Gastroesophageal sphincter (tissue), 4 donors: ENCODE data around the gene RAX. TPM values are rescaled to one million over a fixed set of nuclear protein-coding genes. Genes with fewer than 3 reads are reported as not detected.

ENCODE experiments used
- ATAC-seq: fragments of 150-250 bp; one replicate; pipeline ENCODE4 v1.9.1; 2016; ENCODE audit warnings: mild to moderate bottlenecking, moderate library complexity
- H3K27ac ChIP-seq, 4 donors: fragments of 200-600 bp; sonication (generic) in 3 of 4; 1 replicate in 3 of 4; 2 replicates in 1 of 4; pipeline ENCODE4 v1.5.1; 2016 to 2019
- H3K27me3 ChIP-seq: fragments of 200-600 bp; sonication (generic); one replicate; pipeline ENCODE4 v1.5.1; 2019
- H3K36me3 ChIP-seq, 2 donors: fragments of 200-600 bp; sonication (generic); one replicate each; pipeline ENCODE4 v1.5.1; 2019; ENCODE audit warnings: control low read depth in 1 of 2
- H3K4me1 ChIP-seq, 3 donors: fragments of 200-600 bp; sonication (generic); 1 replicate in 2 of 3; 2 replicates in 1 of 3; pipeline ENCODE4 v1.5.1; 2016 to 2019; ENCODE audit warnings: control low read depth in 2 of 3
- H3K4me3 ChIP-seq, 2 donors: fragments of 200-600 bp; sonication (generic); one replicate each; pipeline ENCODE4 v1.5.1; 2019; ENCODE audit warnings: mild to moderate bottlenecking in 1 of 2, moderate library complexity in 1 of 2
- H3K9me3 ChIP-seq, 3 donors: fragments of 200-600 bp; sonication (generic); one replicate each; pipeline ENCODE4 v1.5.1; 2017 to 2019; ENCODE audit warnings: control low read depth in 2 of 3
- CTCF ChIP-seq, 4 experiments: fragments of 200-600 bp in 2 of 4; fragments of 450-650 bp in 2 of 4; sonication (generic) in 1 of 4; IDR thresholded peaks; one replicate each; pipeline ENCODE4 v1.5.1; 2017 to 2019; ENCODE audit warnings: antibody characterized with exemption in 4 of 4, mild to moderate bottlenecking in 2 of 4, moderate library complexity in 2 of 4
- EP300 ChIP-seq: sonication (generic); formaldehyde crosslinking; IDR thresholded peaks from one replicate; pipeline ENCODE4 v1.6.1; 2017; ENCODE audit warnings: antibody characterized with exemption, mild to moderate bottlenecking
- POLR2A ChIP-seq, 2 donors: fragments of 450-650 bp; IDR thresholded peaks; one replicate each; pipeline ENCODE4 v1.6.1; 2017; ENCODE audit warnings: antibody characterized with exemption in 2 of 2, mild to moderate bottlenecking in 2 of 2, moderate library complexity in 1 of 2
- POLR2AphosphoS5 ChIP-seq: sonication (generic); formaldehyde crosslinking; IDR thresholded peaks from one replicate; pipeline ENCODE4 v1.6.1; 2017; ENCODE audit warnings: antibody characterized with exemption
- WGBS, 2 donors: methylation state at CpG; one replicate each; pipeline ENCODE4 v1.1.5; 2018; ENCODE audit warnings: low coverage in 1 of 2; 5-methylcytosine and 5-hydroxymethylcytosine counted together
- total RNA-seq, 4 donors: library from RNA; depleted of rRNA; stranded (reverse); fragments of >200 nt; gene quantifications; one replicate each; pipeline ENCODE4 v1.1.0, GENCODE V29; 2016

Gene RAX
- total RNA-seq, 4 donors from 2014 or later = not detected

DNA sequence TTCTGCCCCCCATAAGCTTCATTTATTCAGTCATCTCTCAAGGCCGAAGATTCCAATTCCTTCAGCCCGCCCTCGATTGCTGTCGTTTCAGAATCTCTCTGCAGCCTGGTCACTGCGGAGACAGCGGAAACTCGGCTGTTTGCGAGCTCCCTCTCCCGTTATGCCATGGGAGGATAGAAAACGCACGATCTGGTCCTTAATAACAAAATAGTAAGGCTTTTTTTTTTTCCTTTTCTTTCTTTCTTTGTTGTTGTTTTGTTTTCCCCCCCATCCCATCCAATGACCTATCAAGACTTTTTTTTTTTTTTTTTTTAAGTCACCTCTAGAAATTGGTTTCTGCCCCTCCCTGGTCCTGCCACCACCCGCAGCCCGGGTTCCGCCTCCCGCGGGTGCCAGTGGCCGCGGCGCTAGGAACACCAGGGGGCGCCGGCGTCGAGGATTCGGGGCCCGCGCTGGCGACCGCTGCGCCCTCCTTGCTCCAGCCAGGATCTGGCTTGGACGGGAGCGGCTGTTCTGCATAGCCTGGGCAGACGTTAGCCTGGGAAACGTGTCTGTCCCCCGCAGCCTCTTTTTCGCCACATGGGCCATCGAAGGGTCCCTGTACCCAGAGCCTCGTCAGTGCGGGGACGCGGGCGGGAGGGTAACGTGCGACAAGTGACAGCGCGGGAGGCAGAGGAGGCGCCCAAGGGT is 35.1 kb upstream of the RAX start:
- Histone ChIP-seq H3K27ac (no peak overlapping the region), H3K4me1 (peaks cover 0 to 13% (median 4%) of the 10 kb centered on the region in 3 donors), H3K27me3 (peaks cover 55% of the 10 kb centered on the region), H3K4me3 (peak overlapping the region in 1 of 2 donors; percentile 28), H3K36me3 (no peaks in the 10 kb centered on the region), H3K9me3 (no peaks in the 10 kb centered on the region)
- TF ChIP-seq CTCF (IDR thresholded peaks at IDR 0.05) (peak; percentile 41 to 83 (median 72)), POLR2AphosphoS5 (no peak), EP300 (no peak)
- ATAC-seq = peak; percentile 92
- WGBS, 2 donors = 6% methylated on average over 13 to 22 of the region's 46 CpGs

DNA sequence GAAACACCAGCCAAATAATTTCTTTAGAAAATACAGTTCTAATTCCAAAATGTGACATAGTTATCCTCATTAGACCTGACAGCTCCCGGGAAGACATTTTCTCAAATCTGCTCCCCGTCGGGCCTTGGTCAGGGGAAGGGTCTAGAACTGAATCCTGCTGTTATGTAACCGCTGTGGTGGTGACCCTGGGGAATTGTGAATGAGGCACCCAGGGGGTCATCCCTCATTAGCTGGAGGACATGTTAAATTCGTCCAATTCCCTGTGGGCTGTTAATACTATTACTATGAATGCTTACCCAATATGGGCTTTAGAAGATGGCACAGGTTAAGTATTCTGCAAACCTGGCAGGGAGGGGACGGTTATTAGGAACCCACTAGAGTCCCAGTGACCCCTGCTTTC is 33.4 kb upstream of the RAX start:
- no peaks in the 10 kb centered on the region for H3K36me3 ChIP-seq
- no peaks in the 10 kb centered on the region for H3K9me3 ChIP-seq
- peaks cover 55% of the 10 kb centered on the region for H3K27me3 ChIP-seq
- 77 to 81% methylated on average over 4 to 5 of the region's 6 CpGs for WGBS, 2 donors
- ATAC-seq = no peak
- H3K27ac ChIP-seq = no peak overlapping the region
- peaks cover 0 to 13% (median 4%) of the 10 kb centered on the region in 3 donors for H3K4me1 ChIP-seq
- no peak overlapping the region for H3K4me3 ChIP-seq
- TF ChIP-seq EP300 (no peak), CTCF (IDR thresholded peaks at IDR 0.05) (no peak), POLR2A (IDR thresholded peaks at IDR 0.05) (no peak), POLR2AphosphoS5 (no peak)

DNA sequence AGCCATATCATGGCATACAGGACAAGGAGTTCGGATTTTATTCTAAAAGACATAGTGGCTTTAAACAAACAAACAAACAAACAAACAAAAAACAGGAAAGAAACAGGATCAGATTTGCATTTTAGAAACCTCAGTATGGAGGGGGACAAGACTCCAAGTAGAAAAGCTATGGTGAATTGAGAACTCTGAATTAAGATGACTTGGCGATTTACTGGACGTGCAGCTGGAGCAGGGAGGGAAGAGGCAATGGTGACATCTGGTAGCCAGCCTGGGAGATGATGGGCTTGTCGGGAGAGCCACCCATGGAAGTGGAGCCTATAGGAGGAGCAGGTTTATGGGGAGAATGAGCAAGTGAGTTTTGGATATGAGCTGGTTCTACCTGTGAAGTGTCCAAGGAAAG is 32.0 kb upstream of the RAX start:
- Histone ChIP-seq H3K27ac (no peak overlapping the region), H3K9me3 (no peaks in the 10 kb centered on the region), H3K4me1 (peaks cover 0 to 13% (median 4%) of the 10 kb centered on the region in 3 donors), H3K4me3 (no peak overlapping the region), H3K36me3 (no peaks in the 10 kb centered on the region), H3K27me3 (peaks cover 55% of the 10 kb centered on the region)
- TF ChIP-seq CTCF (IDR thresholded peaks at IDR 0.05) (no peak), EP300 (no peak), POLR2AphosphoS5 (no peak), POLR2A (IDR thresholded peaks at IDR 0.05) (no peak)
- WGBS, 2 donors = 59 to 78% methylated on average over 4 of the region's 4 CpGs
- ATAC-seq = no peak

- Histone ChIP-seq H3K27ac (no peak overlapping the region), H3K36me3 (no peaks in the 10 kb centered on the region), H3K4me3 (no peak overlapping the region), H3K4me1 (peaks cover 0 to 8% (median 2%) of the 10 kb centered on the region in 3 donors), H3K27me3 (peaks cover 54% of the 10 kb centered on the region), H3K9me3 (no peaks in the 10 kb centered on the region)
- 73 to 82% methylated on average over 5 to 6 of the region's 9 CpGs for WGBS, 2 donors
- TF ChIP-seq CTCF (IDR thresholded peaks at IDR 0.05) (no peak), EP300 (no peak), POLR2A (IDR thresholded peaks at IDR 0.05) (no peak), POLR2AphosphoS5 (no peak)
- ATAC-seq = no peak
Observed at GRCh38 chr18:59303656-59304195, 30.5 kb upstream of the RAX start.

DNA sequence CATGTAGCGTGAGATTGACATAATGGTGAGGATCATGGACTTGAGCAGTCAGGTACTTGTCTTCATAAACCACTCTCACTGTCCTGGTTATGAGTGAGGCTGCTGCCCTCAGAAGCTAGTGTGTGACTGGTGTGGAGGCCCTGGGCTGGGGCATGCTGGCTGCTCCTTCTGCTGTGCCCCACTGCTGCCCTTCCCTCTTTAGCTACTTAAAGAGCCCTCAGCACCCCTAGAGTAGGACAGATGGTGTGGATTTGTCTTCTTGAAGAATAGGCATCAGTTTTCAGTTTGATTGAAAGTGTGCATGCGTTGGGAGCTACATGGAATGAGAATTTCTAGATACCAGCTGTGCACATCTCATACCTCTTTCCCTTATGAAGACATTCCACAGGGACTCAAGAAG is 29.8 kb upstream of the RAX start:
- Histone ChIP-seq H3K36me3 (no peaks in the 10 kb centered on the region), H3K27ac (no peak overlapping the region), H3K27me3 (peaks cover 50% of the 10 kb centered on the region), H3K4me3 (no peak overlapping the region), H3K9me3 (no peaks in the 10 kb centered on the region), H3K4me1 (peaks cover 0 to under 1% (median 0%) of the 10 kb centered on the region in 3 donors)
- no peak for ATAC-seq
- TF ChIP-seq POLR2A (IDR thresholded peaks at IDR 0.05) = no peak
- no peak for TF ChIP-seq POLR2AphosphoS5
- TF ChIP-seq CTCF (IDR thresholded peaks at IDR 0.05) = no peak
- TF ChIP-seq EP300 = no peak
- 85% methylated on average over 1 of the region's 2 CpGs; no CpG with 5 or more reads in 1 of the 2 donors for WGBS, 2 donors
